HEK293 (cell line): Measurements from ENCODE around the gene RTTN.

Source experiments
- CTCF ChIA-PET: fragments of 350-600 bp; formaldehyde crosslinking; extraction: SDS; loops from one replicate; lab custom pipeline; 2021; ENCODE audit warnings: antibody characterized with exemption; lab: Yijun Ruan, JAX
- POLR2A ChIA-PET: fragments of 300-600 bp; formaldehyde crosslinking; extraction: SDS; loops from one replicate; lab custom pipeline; 2020; ENCODE audit warnings: antibody characterized with exemption, inconsistent platforms; lab: Yijun Ruan, JAX
- H3K27ac ChIP-seq: fragments of 200-500 bp; sonication (Bioruptor generic); 2 replicates; pipeline ENCODE4 v1.5.1; 2014; ENCODE audit warnings: low read depth, low read length, control low read depth, inconsistent platforms; ENCODE audit errors: extremely low read depth
- H3K36me3 ChIP-seq, 2 experiments: fragments of 200-500 bp in 1 of 2; sonication (Bioruptor generic) in 1 of 2; 1 replicate in 1 of 2; 2 replicates in 1 of 2; pipeline ENCODE4 v1.5.1; 2014 to 2017; ENCODE audit warnings: inconsistent platforms in 2 of 2, low read length in 2 of 2; ENCODE audit not compliant: control insufficient read depth in 2 of 2, insufficient read depth in 1 of 2
- H3K4me1 ChIP-seq: fragments of 200-500 bp; sonication (Bioruptor generic); 2 replicates; pipeline ENCODE4 v1.5.1; 2014; ENCODE audit warnings: mild to moderate bottlenecking, low read length, inconsistent platforms; ENCODE audit not compliant: control insufficient read depth, insufficient read depth
- H3K4me3 ChIP-seq: 2 replicates; pipeline ENCODE4 v1.5.1; 2011; ENCODE audit warnings: low read depth, mild to moderate bottlenecking, control low read depth, low read length, moderate library complexity
- H3K9me3 ChIP-seq: fragments of 200-500 bp; sonication (Bioruptor generic); 2 replicates; pipeline ENCODE4 v1.5.1; 2014; ENCODE audit warnings: low read depth, low read length, inconsistent platforms; ENCODE audit not compliant: control insufficient read depth, insufficient read depth
- EGR2 ChIP-seq: fragments of 450-650 bp; formaldehyde crosslinking; IDR thresholded peaks from 2 replicates; pipeline ENCODE4 v1.5.1; 2016; ENCODE audit warnings: low read depth, missing biosample characterization, missing genetic modification characterization
- GLI2 ChIP-seq: fragments of 450-650 bp; formaldehyde crosslinking; IDR thresholded peaks from 2 replicates; pipeline ENCODE4; 2017; ENCODE audit warnings: missing biosample characterization, missing genetic modification characterization, low read depth, borderline replicate concordance
- HOXD13 ChIP-seq: sonication (generic); formaldehyde crosslinking; IDR thresholded peaks from 2 replicates; pipeline ENCODE4 v1.8.0; 2022; ENCODE audit warnings: missing genetic modification reagents, borderline replicate concordance
- KLF1 ChIP-seq: fragments of 450-650 bp; formaldehyde crosslinking; IDR thresholded peaks from 2 replicates; pipeline ENCODE4 v1.5.1; 2016; ENCODE audit warnings: missing biosample characterization, missing genetic modification characterization
- KLF8 ChIP-seq: fragments of 450-650 bp; formaldehyde crosslinking; IDR thresholded peaks from 2 replicates; pipeline ENCODE4 v1.5.1; 2016; ENCODE audit warnings: missing biosample characterization, missing genetic modification characterization
- KLF9 ChIP-seq: fragments of 450-650 bp; formaldehyde crosslinking; IDR thresholded peaks from 2 replicates; pipeline ENCODE4 v1.5.1; 2016; ENCODE audit warnings: missing biosample characterization, missing genetic modification characterization, low read depth
- OVOL3 ChIP-seq: fragments of 450-650 bp; formaldehyde crosslinking; IDR thresholded peaks from 2 replicates; pipeline ENCODE4 v1.5.1; 2016; ENCODE audit warnings: missing biosample characterization, missing genetic modification characterization
- SETDB1 ChIP-seq: IDR thresholded peaks from one replicate; pipeline ENCODE4 v1.6.1; 2017; ENCODE audit warnings: mild to moderate bottlenecking, low read length, moderate library complexity, mixed read lengths; ENCODE audit not compliant: insufficient read length
- ZBTB8A ChIP-seq: fragments of 450-650 bp; formaldehyde crosslinking; IDR thresholded peaks from 2 replicates; pipeline ENCODE4 v1.5.1; 2016; ENCODE audit warnings: missing biosample characterization, missing genetic modification characterization
- ZFP69B ChIP-seq: fragments of 450-650 bp; formaldehyde crosslinking; IDR thresholded peaks from 2 replicates; pipeline ENCODE4 v1.5.1; 2016; ENCODE audit warnings: missing biosample characterization, missing genetic modification characterization
- ZNF146 ChIP-seq: fragments of 450-650 bp; formaldehyde crosslinking; IDR thresholded peaks from 2 replicates; pipeline ENCODE4 v1.5.1; 2016; ENCODE audit warnings: missing biosample characterization, missing genetic modification characterization
- ZNF184 ChIP-seq: fragments of 450-650 bp; IDR thresholded peaks from 2 replicates; pipeline ENCODE4 v1.5.1; 2018; ENCODE audit warnings: missing biosample characterization, mild to moderate bottlenecking, missing genetic modification characterization
- ZNF214 ChIP-seq: fragments of 450-650 bp; formaldehyde crosslinking; IDR thresholded peaks from 2 replicates; pipeline ENCODE4 v1.5.1; 2017; ENCODE audit warnings: missing biosample characterization, mild to moderate bottlenecking, missing genetic modification characterization, borderline replicate concordance
- ZNF221 ChIP-seq: fragments of 450-650 bp; formaldehyde crosslinking; IDR thresholded peaks from 2 replicates; pipeline ENCODE4 v1.5.1; 2017; ENCODE audit warnings: missing biosample characterization, missing genetic modification characterization, borderline replicate concordance
- ZNF416 ChIP-seq: fragments of 450-650 bp; formaldehyde crosslinking; IDR thresholded peaks from 2 replicates; pipeline ENCODE4 v1.5.1; 2016; ENCODE audit warnings: missing biosample characterization, missing genetic modification characterization
- ZNF513 ChIP-seq: fragments of 450-650 bp; IDR thresholded peaks from 2 replicates; pipeline ENCODE4 v1.5.1; 2018; ENCODE audit warnings: missing biosample characterization, missing genetic modification characterization
- ZNF530 ChIP-seq: fragments of 450-650 bp; formaldehyde crosslinking; IDR thresholded peaks from 2 replicates; pipeline ENCODE4 v1.5.1; 2016; ENCODE audit warnings: low read depth, missing biosample characterization, missing genetic modification characterization
- ZNF677 ChIP-seq: fragments of 450-650 bp; IDR thresholded peaks from 2 replicates; pipeline ENCODE4 v1.5.0; 2018; ENCODE audit warnings: missing biosample characterization, mild to moderate bottlenecking, missing genetic modification characterization, moderate library complexity
- ZNF747 ChIP-seq: fragments of 450-650 bp; formaldehyde crosslinking; IDR thresholded peaks from 2 replicates; pipeline ENCODE4 v1.5.1; 2016; ENCODE audit warnings: missing biosample characterization, missing genetic modification characterization
- ZSCAN23 ChIP-seq: fragments of 450-650 bp; formaldehyde crosslinking; IDR thresholded peaks from 2 replicates; pipeline ENCODE4 v1.5.1; 2016; ENCODE audit warnings: missing biosample characterization, missing genetic modification characterization
- TF ChIP-seq, protein P1 (sequence below): fragments of 450-650 bp; formaldehyde crosslinking; IDR thresholded peaks from 2 replicates; pipeline ENCODE4 v1.5.1; 2016; ENCODE audit warnings: missing biosample characterization, missing genetic modification characterization
- TF ChIP-seq, protein P2 (sequence below): fragments of 450-650 bp; formaldehyde crosslinking; IDR thresholded peaks from 2 replicates; pipeline ENCODE4 v1.5.1; 2016; ENCODE audit warnings: missing biosample characterization, missing genetic modification characterization, borderline replicate concordance
- TF ChIP-seq, protein P3 (sequence below): fragments of 450-650 bp; formaldehyde crosslinking; IDR thresholded peaks from 2 replicates; pipeline ENCODE4 v1.5.1; 2016; ENCODE audit warnings: missing biosample characterization, missing genetic modification characterization, low read depth

Gene RTTN

DNA sequence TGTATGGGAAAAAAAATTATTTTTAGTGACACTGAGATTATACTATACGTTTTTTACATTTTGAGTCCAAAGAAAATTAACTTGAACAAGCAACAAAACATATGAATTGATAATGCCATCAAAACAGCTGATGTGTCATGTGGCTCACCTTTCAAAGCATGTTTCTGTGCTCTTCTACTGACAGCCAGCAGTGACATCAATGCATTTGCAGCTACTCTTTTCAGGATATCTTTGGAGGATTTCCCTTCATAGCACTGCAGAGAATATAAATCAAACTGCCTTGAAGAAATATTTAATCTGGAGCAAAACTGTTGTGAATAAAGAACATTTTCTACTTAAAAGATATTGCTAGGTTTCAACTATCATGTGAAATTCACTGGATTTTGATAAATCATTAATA, 174.8 kb downstream of the RTTN start (continued):
- TF ChIP-seq, protein P1, sequence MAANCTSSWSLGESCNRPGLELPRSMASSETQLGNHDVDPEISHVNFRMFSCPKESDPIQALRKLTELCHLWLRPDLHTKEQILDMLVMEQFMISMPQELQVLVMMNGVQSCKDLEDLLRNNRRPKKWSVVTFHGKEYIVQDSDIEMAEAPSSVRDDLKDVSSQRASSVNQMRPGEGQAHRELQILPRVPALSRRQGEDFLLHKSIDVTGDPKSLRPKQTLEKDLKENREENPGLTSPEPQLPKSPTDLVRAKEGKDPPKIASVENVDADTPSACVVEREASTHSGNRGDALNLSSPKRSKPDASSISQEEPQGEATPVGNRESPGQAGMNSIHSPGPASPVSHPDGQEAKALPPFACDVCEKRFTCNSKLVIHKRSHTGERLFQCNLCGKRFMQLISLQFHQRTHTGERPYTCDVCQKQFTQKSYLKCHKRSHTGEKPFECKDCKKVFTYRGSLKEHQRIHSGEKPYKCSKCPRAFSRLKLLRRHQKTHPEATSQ (tag by site-specific recombination) = no peak

GRCh38 chr18:70029163-70029562, 176.3 kb downstream of the RTTN start:
- Histone ChIP-seq H3K27ac (no peak overlapping the region), H3K4me3 (no peak overlapping the region), H3K36me3 (peaks cover 9 to 29% of the 10 kb centered on the region in 2 experiments), H3K4me1 (no peaks in the 10 kb centered on the region), H3K9me3 (no peaks in the 10 kb centered on the region)
- CTCF ChIA-PET = no interaction called here
- TF ChIP-seq ZNF677 (tag by site-specific recombination) = no peak
- no peak for TF ChIP-seq ZNF214
- POLR2A ChIA-PET = no interaction called here

DNA sequence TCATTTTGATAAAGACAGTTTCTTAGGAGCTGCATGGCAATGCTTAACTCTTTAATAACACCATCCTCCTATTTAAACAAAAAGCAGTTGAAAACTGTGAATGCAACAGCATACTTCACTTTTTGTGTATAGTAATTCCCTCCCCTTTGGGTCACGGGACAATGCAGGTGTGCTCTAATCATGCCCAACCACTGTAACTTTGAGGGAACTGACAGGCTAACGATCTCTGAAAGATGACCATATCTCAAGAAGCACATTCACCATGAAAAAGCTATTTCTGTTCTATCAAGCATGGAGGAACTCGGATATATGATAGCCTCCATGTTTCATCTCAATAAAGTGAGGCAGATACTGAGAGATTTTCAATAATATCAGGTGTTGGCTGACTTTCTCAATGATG, 176.8 kb downstream of the RTTN start:
- Histone ChIP-seq H3K4me1 (no peaks in the 10 kb centered on the region), H3K9me3 (no peaks in the 10 kb centered on the region), H3K27ac (no peak overlapping the region), H3K4me3 (no peak overlapping the region), H3K36me3 (peaks cover 9 to 32% of the 10 kb centered on the region in 2 experiments)
- no peak for TF ChIP-seq ZNF221
- no peak for TF ChIP-seq KLF1 (tag by site-specific recombination)
- no peak for TF ChIP-seq SETDB1
- TF ChIP-seq, protein P2, sequence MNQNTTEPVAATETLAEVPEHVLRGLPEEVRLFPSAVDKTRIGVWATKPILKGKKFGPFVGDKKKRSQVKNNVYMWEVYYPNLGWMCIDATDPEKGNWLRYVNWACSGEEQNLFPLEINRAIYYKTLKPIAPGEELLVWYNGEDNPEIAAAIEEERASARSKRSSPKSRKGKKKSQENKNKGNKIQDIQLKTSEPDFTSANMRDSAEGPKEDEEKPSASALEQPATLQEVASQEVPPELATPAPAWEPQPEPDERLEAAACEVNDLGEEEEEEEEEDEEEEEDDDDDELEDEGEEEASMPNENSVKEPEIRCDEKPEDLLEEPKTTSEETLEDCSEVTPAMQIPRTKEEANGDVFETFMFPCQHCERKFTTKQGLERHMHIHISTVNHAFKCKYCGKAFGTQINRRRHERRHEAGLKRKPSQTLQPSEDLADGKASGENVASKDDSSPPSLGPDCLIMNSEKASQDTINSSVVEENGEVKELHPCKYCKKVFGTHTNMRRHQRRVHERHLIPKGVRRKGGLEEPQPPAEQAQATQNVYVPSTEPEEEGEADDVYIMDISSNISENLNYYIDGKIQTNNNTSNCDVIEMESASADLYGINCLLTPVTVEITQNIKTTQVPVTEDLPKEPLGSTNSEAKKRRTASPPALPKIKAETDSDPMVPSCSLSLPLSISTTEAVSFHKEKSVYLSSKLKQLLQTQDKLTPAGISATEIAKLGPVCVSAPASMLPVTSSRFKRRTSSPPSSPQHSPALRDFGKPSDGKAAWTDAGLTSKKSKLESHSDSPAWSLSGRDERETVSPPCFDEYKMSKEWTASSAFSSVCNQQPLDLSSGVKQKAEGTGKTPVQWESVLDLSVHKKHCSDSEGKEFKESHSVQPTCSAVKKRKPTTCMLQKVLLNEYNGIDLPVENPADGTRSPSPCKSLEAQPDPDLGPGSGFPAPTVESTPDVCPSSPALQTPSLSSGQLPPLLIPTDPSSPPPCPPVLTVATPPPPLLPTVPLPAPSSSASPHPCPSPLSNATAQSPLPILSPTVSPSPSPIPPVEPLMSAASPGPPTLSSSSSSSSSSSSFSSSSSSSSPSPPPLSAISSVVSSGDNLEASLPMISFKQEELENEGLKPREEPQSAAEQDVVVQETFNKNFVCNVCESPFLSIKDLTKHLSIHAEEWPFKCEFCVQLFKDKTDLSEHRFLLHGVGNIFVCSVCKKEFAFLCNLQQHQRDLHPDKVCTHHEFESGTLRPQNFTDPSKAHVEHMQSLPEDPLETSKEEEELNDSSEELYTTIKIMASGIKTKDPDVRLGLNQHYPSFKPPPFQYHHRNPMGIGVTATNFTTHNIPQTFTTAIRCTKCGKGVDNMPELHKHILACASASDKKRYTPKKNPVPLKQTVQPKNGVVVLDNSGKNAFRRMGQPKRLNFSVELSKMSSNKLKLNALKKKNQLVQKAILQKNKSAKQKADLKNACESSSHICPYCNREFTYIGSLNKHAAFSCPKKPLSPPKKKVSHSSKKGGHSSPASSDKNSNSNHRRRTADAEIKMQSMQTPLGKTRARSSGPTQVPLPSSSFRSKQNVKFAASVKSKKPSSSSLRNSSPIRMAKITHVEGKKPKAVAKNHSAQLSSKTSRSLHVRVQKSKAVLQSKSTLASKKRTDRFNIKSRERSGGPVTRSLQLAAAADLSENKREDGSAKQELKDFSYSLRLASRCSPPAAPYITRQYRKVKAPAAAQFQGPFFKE (tag by site-specific recombination) = no peak
- no peak for TF ChIP-seq ZSCAN23 (tag by site-specific recombination)
- no peak for TF ChIP-seq ZNF184 (tag by site-specific recombination)
- TF ChIP-seq, protein P3, sequence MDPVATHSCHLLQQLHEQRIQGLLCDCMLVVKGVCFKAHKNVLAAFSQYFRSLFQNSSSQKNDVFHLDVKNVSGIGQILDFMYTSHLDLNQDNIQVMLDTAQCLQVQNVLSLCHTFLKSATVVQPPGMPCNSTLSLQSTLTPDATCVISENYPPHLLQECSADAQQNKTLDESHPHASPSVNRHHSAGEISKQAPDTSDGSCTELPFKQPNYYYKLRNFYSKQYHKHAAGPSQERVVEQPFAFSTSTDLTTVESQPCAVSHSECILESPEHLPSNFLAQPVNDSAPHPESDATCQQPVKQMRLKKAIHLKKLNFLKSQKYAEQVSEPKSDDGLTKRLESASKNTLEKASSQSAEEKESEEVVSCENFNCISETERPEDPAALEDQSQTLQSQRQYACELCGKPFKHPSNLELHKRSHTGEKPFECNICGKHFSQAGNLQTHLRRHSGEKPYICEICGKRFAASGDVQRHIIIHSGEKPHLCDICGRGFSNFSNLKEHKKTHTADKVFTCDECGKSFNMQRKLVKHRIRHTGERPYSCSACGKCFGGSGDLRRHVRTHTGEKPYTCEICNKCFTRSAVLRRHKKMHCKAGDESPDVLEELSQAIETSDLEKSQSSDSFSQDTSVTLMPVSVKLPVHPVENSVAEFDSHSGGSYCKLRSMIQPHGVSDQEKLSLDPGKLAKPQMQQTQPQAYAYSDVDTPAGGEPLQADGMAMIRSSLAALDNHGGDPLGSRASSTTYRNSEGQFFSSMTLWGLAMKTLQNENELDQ (tag by site-specific recombination) = no peak
- no peak for TF ChIP-seq ZNF416 (tag by site-specific recombination)
- TF ChIP-seq HOXD13 = no peak
- TF ChIP-seq ZNF146 (tag by site-specific recombination) = no peak
- TF ChIP-seq ZNF747 = no peak
- no peak for TF ChIP-seq KLF8 (tag by site-specific recombination)
- no peak for TF ChIP-seq OVOL3 (tag by site-specific recombination)
- no peak for TF ChIP-seq ZNF513 (tag by site-specific recombination)
- no peak for TF ChIP-seq EGR2 (tag by site-specific recombination)
- TF ChIP-seq KLF9 (tag by site-specific recombination) = no peak
- no peak for TF ChIP-seq ZBTB8A
- no peak for TF ChIP-seq ZNF530 (tag by site-specific recombination)
- no peak for TF ChIP-seq ZFP69B (tag by site-specific recombination)
- no peak for TF ChIP-seq GLI2 (tag by site-specific recombination)
- ChIA-PET CTCF (no interaction called here), POLR2A (no interaction called here)
